Endothelial cell of umbilical vein (primary cell): ENCODE results near the gene NEDD9. TPM values are rescaled to one million over a fixed set of nuclear protein-coding genes. Genes with fewer than 3 reads are reported as not detected.

Experiments
- BruUV-seq: library from RNA; stranded (reverse); fragments of 400-500 nt; replicated peaks from 2 replicates; lab custom pipeline; 2021; lab: Mats Ljungman, UMichigan
- CTCF ChIA-PET: fragments of 300-600, 350-600 bp; sonication (Branson Sonifier 250); formaldehyde crosslinking; loops from one replicate; lab custom pipeline; 2021; ENCODE audit warnings: antibody characterized with exemption, inconsistent platforms; lab: Charles Lee
- POLR2A ChIA-PET: fragments of 300-600, 350-600 bp; sonication (Branson Sonifier 250); formaldehyde crosslinking; loops from one replicate; lab custom pipeline; 2021; ENCODE audit warnings: antibody characterized with exemption, inconsistent platforms; lab: Charles Lee
- DNase-seq: peaks from one replicate; pipeline ENCODE4 v3.0.0-alpha.2; 2011; ENCODE audit warnings: low read depth, low spot score
- FAIRE-seq: peaks from 2 replicates; lab custom pipeline; 2011; peaks lifted over from hg19 to GRCh38; lab: Jason Lieb, UNC
- H2AFZ ChIP-seq: 2 replicates; pipeline ENCODE4 v1.6.0; 2012; ENCODE audit warnings: low read depth, low read length, control low read depth, inconsistent platforms
- H3K27ac ChIP-seq: 2 replicates; pipeline ENCODE4 v1.5.1; 2011; ENCODE audit warnings: low read depth, mild to moderate bottlenecking, control low read depth, low read length, moderate library complexity; ENCODE audit not compliant: insufficient read depth
- H3K27me3 ChIP-seq, 2 experiments: 2 replicates each; pipeline versions ENCODE4 v1.6.0 to v1.6.1; 2011; ENCODE audit warnings: low read length in 2 of 2, mixed read lengths in 1 of 2; ENCODE audit not compliant: control insufficient read depth in 2 of 2, insufficient read depth in 2 of 2
- H3K36me3 ChIP-seq, 2 experiments: 2 replicates in 1 of 2; 3 replicates in 1 of 2; pipeline ENCODE4 v1.5.1; 2011; ENCODE audit warnings: low read length in 2 of 2, mild to moderate bottlenecking in 1 of 2, moderate library complexity in 1 of 2; ENCODE audit not compliant: control insufficient read depth in 2 of 2, insufficient read depth in 2 of 2; ENCODE audit errors: extremely low read depth in 1 of 2
- H3K4me1 ChIP-seq: 3 replicates; pipeline ENCODE4 v1.5.1; 2011; ENCODE audit warnings: mild to moderate bottlenecking, low read length; ENCODE audit not compliant: control insufficient read depth, insufficient read depth; ENCODE audit errors: extremely low read depth
- H3K4me2 ChIP-seq: 2 replicates; pipeline ENCODE4 v1.6.1; 2011; ENCODE audit warnings: low read length, control low read depth, mixed read lengths; ENCODE audit not compliant: insufficient read depth
- H3K4me3 ChIP-seq, 3 experiments: fragments of 200-600 bp in 1 of 3; sonication (generic), shearing (Covaris generic) in 1 of 3; replicated peaks in 1 of 3; 2 replicates each; pipeline ENCODE4 v1.5.1; 2011 to 2016; ENCODE audit warnings: control low read depth in 3 of 3, low read length in 3 of 3, mild to moderate bottlenecking in 2 of 3, inconsistent platforms in 1 of 3, low read depth in 1 of 3, moderate library complexity in 1 of 3; ENCODE audit not compliant: insufficient read depth in 1 of 3
- H3K79me2 ChIP-seq: 2 replicates; pipeline ENCODE4 v1.6.0; 2012; ENCODE audit warnings: low read length, inconsistent platforms; ENCODE audit not compliant: control insufficient read depth, insufficient read depth
- H3K9ac ChIP-seq: replicated peaks from 2 replicates; pipeline ENCODE3; 2011; ENCODE audit warnings: low read length, control low read depth; ENCODE audit not compliant: insufficient read depth; ENCODE audit errors: extremely low read depth
- H3K9me1 ChIP-seq: replicated peaks from 3 replicates; pipeline ENCODE4 v1.6.0; 2011; ENCODE audit warnings: mild to moderate bottlenecking, low read length; ENCODE audit not compliant: control insufficient read depth, insufficient read depth; ENCODE audit errors: extremely low read depth
- H3K9me3 ChIP-seq: replicated peaks from 2 replicates; pipeline ENCODE4 v1.5.1; 2012; ENCODE audit warnings: low read length, inconsistent platforms; ENCODE audit not compliant: control insufficient read depth, insufficient read depth
- H4K20me1 ChIP-seq: replicated peaks from 2 replicates; pipeline ENCODE3; 2011; ENCODE audit warnings: mild to moderate bottlenecking, low read length; ENCODE audit not compliant: control insufficient read depth, insufficient read depth; ENCODE audit errors: extremely low read depth
- EZH2 ChIP-seq: IDR thresholded peaks from 2 replicates; pipeline ENCODE4 v1.6.1; 2012; ENCODE audit warnings: borderline replicate concordance, low read depth, mild to moderate bottlenecking, moderate library complexity, low read length, inconsistent platforms; ENCODE audit not compliant: severe bottlenecking
- FOS ChIP-seq: IDR thresholded peaks from 2 replicates; pipeline ENCODE4 v1.6.1; 2011; ENCODE audit warnings: mild to moderate bottlenecking, low read length, moderate library complexity, borderline replicate concordance; ENCODE audit not compliant: insufficient read depth
- GATA2 ChIP-seq: IDR thresholded peaks from 2 replicates; pipeline ENCODE4 v1.7.0; 2011; ENCODE audit warnings: low read depth, mild to moderate bottlenecking, moderate library complexity, mixed read lengths, low read length; ENCODE audit not compliant: insufficient read length, insufficient read depth
- JUN ChIP-seq: IDR thresholded peaks from 2 replicates; pipeline ENCODE4 v1.6.1; 2011; ENCODE audit warnings: borderline replicate concordance, low read depth; ENCODE audit not compliant: insufficient read length, insufficient read depth
- MYC ChIP-seq: IDR thresholded peaks from one replicate; pipeline ENCODE4 v1.6.1; 2011; ENCODE audit warnings: mild to moderate bottlenecking, low read depth, low read length
- POLR2A ChIP-seq: IDR thresholded peaks from 2 replicates; pipeline ENCODE4 v1.6.1; 2012; ENCODE audit warnings: low read depth, mild to moderate bottlenecking, control low read depth, low read length
- POLR2AphosphoS5 ChIP-seq: IDR thresholded peaks from 2 replicates; pipeline ENCODE4 v1.6.1; 2012; ENCODE audit warnings: low read depth, mild to moderate bottlenecking, control low read depth, low read length, moderate library complexity; ENCODE audit not compliant: insufficient read depth
- dilution Hi-C: fragments of 300-500 bp; cut with MboI; formaldehyde crosslinking; loops from one replicate; pipeline ENCODE4 v1.15.0; 2019; ENCODE audit warnings: low sequenced_read_pairs; ENCODE audit not compliant: extremely low pct_ligation_motif_present
- intact Hi-C: fragments of 100-400 bp; cut with micrococcal nuclease; formaldehyde crosslinking; loops from one replicate; pipeline ENCODE4 v1.10.0; 2022
- polyA plus RNA-seq, 4 experiments: library from polyadenylated mRNA; depleted of rRNA in 3 of 4; stranded (reverse) in 3 of 4; unstranded in 1 of 4; fragments of >200 nt; gene quantifications; 2 replicates each; pipeline versions ENCODE4 v1.2.1 to v1.2.3, GENCODE V29; 2011 to 2012; ENCODE audit warnings: missing spikeins in 1 of 4
- total RNA-seq: library from RNA; stranded (reverse); gene quantifications from 2 replicates; pipeline ENCODE4 v1.2.3, GENCODE V29; 2021
- TF ChIP-seq, protein P1 (sequence below), 2 donors: IDR thresholded peaks; 1 replicate in 1 of 2; 2 replicates in 1 of 2; pipeline ENCODE4 v1.5.1; 2011; ENCODE audit warnings: low read length in 2 of 2, mild to moderate bottlenecking in 2 of 2, moderate library complexity in 2 of 2, control low read depth in 1 of 2, inconsistent platforms in 1 of 2, low read depth in 1 of 2; ENCODE audit not compliant: insufficient read depth in 1 of 2; ENCODE audit errors: extremely low read depth in 1 of 2
- TF ChIP-seq, protein P2 (sequence below): IDR thresholded peaks from 2 replicates; pipeline ENCODE4 v1.6.1; 2011; ENCODE audit not compliant: insufficient read depth, insufficient read length

The NEDD9 gene
- total and polyA plus RNA-seq, 2 donors (not counting 3 experiments of a cell fraction or from before 2014, with no cell fraction given), result 55.2 to 61.0 TPM

DNA sequence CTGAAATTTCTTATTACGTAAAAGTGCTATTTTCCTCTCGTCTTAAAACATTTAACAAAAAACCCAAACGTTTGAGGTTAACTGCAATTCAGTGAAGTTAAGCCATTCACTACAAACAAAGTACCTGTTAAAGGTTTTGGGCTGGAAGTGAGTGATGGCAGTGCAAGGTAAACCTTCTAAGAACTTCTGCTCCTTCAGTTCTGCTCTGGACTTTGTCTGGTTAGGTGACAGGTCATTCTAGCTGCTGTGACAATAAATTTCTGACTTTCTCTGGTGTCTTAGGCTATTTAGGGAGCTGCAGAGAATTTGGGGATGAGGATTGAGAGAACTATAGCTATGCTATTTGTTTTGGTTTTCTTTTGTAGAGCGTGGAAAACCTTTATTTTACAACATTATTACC lies 36.5 kb upstream of the NEDD9 start:
- POLR2A ChIA-PET, result no interaction called here
- H3K9me3 ChIP-seq, result no peaks in the 10 kb centered on the region
- H3K9me1 ChIP-seq, result no peaks in the 10 kb centered on the region
- H2AFZ ChIP-seq, result no peak overlapping the region
- no peaks in the 10 kb centered on the region for H4K20me1 ChIP-seq
- H3K27ac ChIP-seq, result no peak overlapping the region
- no peak overlapping the region for H3K4me2 ChIP-seq
- H3K36me3 ChIP-seq, result no peaks in the 10 kb centered on the region
- TF ChIP-seq MYC, result no peak
- TF ChIP-seq GATA2, result no peak
- TF ChIP-seq FOS, result no peak
- TF ChIP-seq, protein P1, sequence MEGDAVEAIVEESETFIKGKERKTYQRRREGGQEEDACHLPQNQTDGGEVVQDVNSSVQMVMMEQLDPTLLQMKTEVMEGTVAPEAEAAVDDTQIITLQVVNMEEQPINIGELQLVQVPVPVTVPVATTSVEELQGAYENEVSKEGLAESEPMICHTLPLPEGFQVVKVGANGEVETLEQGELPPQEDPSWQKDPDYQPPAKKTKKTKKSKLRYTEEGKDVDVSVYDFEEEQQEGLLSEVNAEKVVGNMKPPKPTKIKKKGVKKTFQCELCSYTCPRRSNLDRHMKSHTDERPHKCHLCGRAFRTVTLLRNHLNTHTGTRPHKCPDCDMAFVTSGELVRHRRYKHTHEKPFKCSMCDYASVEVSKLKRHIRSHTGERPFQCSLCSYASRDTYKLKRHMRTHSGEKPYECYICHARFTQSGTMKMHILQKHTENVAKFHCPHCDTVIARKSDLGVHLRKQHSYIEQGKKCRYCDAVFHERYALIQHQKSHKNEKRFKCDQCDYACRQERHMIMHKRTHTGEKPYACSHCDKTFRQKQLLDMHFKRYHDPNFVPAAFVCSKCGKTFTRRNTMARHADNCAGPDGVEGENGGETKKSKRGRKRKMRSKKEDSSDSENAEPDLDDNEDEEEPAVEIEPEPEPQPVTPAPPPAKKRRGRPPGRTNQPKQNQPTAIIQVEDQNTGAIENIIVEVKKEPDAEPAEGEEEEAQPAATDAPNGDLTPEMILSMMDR (IDR thresholded peaks at IDR 0.05; ENCODE audit: extremely low read depth in 1 of 2, insufficient read depth in 1 of 2, low read depth in 1 of 2, low read length in 2 of 2), result no peak
- TF ChIP-seq JUN, result no peak
- no peak for TF ChIP-seq POLR2AphosphoS5
- no peak for TF ChIP-seq EZH2
- TF ChIP-seq, protein P2, sequence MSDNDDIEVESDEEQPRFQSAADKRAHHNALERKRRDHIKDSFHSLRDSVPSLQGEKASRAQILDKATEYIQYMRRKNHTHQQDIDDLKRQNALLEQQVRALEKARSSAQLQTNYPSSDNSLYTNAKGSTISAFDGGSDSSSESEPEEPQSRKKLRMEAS, result no peak
- no peak for TF ChIP-seq POLR2A
- no peaks in the 10 kb centered on the region for H3K4me1 ChIP-seq
- H3K9ac ChIP-seq, result no peak overlapping the region
- H3K79me2 ChIP-seq, result no peaks in the 10 kb centered on the region
- CTCF ChIA-PET, result no interaction called here
- intact Hi-C loops (no loop called here), dilution Hi-C loops (no loop called here)
- FAIRE-seq (no peak), DNase-seq (no peak)
- no TSS peak for BruUV-seq
- no peak overlapping the region for H3K4me3 ChIP-seq
- no peaks in the 10 kb centered on the region for H3K27me3 ChIP-seq
